ENCODE results near the gene MAPRE3. TPM values are rescaled to one million over a fixed set of nuclear protein-coding genes. Genes with fewer than 3 reads are reported as not detected.

MAPRE3 gene
- total and polyA plus RNA-seq, 2 experiments from 2014 or later: 7.9 to 23.0 TPM

DNA sequence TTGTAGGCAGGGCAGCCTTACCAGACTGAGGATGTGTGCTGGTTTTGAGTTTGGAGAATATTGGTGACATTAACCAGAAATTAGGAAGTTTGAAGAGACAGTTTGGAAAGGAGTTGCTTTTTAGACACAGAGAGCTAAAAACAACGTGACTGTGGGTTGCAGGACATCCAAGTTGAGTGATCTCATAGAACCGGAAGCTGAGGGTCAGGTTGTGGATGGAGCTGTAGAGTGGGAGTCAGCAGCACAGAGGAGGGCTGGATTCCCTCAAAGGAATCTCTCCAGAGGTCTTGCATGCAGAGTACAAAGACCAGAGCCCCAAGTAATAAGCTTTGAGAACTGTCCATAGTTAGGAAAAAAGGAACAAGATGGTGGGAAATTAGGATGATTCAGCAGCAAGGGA lies 9.3 kb downstream of the MAPRE3 start:
- Histone ChIP-seq H3F3A (ENCODE audit: insufficient read depth) (peaks cover 15% of the 10 kb centered on the region), H3K4me2 (ENCODE audit: unreplicated experiment) (peak overlapping the region; percentile 34), H3K9me3 (ENCODE audit: low read depth) (no peaks in the 10 kb centered on the region), H3K4me1 (ENCODE audit: insufficient read depth) (peaks cover 30% of the 10 kb centered on the region), H3K27me3 (replicated peaks; ENCODE audit: insufficient read depth) (no peaks in the 10 kb centered on the region), H3K36me3 (ENCODE audit: low read depth) (no peaks in the 10 kb centered on the region), H4K20me1 (ENCODE audit: insufficient read depth) (no peaks in the 10 kb centered on the region), H3K27ac (no peak overlapping the region), H3K9ac (no peak overlapping the region), H3K4me3 (no peak overlapping the region), H3K9me2 (ENCODE audit: insufficient read depth) (no peaks in the 10 kb centered on the region), H3K79me2 (ENCODE audit: insufficient read depth) (peaks cover 10% of the 10 kb centered on the region; the same call in 1 of the 2 replicates), H2AFZ (no peak overlapping the region; the same call in 1 of the 2 replicates)
- DNase-seq: peak; percentile 61
- no peak for TF ChIP-seq EZH2phosphoT487 (IDR thresholded peaks at IDR 0.05; ENCODE audit: insufficient read depth, low read depth)
- TF ChIP-seq EZH2 (IDR thresholded peaks at IDR 0.05; ENCODE audit: insufficient read depth, poor library complexity, severe bottlenecking): no peak
- WGBS, 2 experiments (ENCODE audit: low coverage in 1 of 2, low lambda C conversion rate in 2 of 2, missing lambda C conversion rate in 2 of 2): 23 to 26% methylated on average over 2 of the region's 2 CpGs
- in situ Hi-C loops (cut with MboI): no loop called here

DNA sequence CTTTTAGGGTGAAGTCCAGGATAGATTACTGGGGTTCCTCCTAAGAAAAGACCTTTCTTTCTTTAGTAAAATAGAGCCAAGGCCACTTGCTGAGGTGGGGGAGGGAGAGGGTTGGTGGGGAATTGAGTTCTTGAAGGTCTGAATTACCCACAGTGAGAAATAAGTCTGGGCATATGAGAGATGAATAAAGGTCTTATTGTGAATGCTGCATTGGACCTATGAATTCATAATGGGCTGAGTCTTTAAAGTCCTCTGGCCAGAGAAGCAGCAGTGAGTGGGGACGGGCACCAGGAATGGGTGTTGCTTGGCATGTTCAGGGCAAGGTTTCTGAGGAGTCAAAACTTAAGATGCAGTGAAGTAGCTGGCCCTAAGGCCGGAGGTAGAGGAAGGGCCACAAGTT lies 10.5 kb downstream of the MAPRE3 start:
- Histone ChIP-seq H3K4me1 (ENCODE audit: insufficient read depth) (peaks cover 26% of the 10 kb centered on the region), H3K9me2 (ENCODE audit: insufficient read depth) (no peaks in the 10 kb centered on the region), H3K9ac (no peak overlapping the region), H3K27me3 (replicated peaks; ENCODE audit: insufficient read depth) (no peaks in the 10 kb centered on the region), H3K4me2 (ENCODE audit: unreplicated experiment) (no peak overlapping the region), H3K27ac (no peak overlapping the region), H3K36me3 (ENCODE audit: low read depth) (no peaks in the 10 kb centered on the region), H3K9me3 (ENCODE audit: low read depth) (no peaks in the 10 kb centered on the region), H3F3A (ENCODE audit: insufficient read depth) (peaks cover 10% of the 10 kb centered on the region), H3K79me2 (ENCODE audit: insufficient read depth) (0 out of 2 replicates have a peak, but pooled peaks cover 5% of the 10 kb centered on the region), H2AFZ (no peak overlapping the region), H3K4me3 (no peak overlapping the region), H4K20me1 (ENCODE audit: insufficient read depth) (no peaks in the 10 kb centered on the region)
- no peak for DNase-seq
- in situ Hi-C loops (cut with MboI): no loop called here
- TF ChIP-seq EZH2phosphoT487 (IDR thresholded peaks at IDR 0.05; ENCODE audit: insufficient read depth, low read depth) (no peak), EZH2 (IDR thresholded peaks at IDR 0.05; ENCODE audit: insufficient read depth, poor library complexity, severe bottlenecking) (no peak)
- WGBS, 2 experiments (ENCODE audit: low coverage in 1 of 2, low lambda C conversion rate in 2 of 2, missing lambda C conversion rate in 2 of 2): 89 to 100% methylated on average over 2 of the region's 2 CpGs

DNA sequence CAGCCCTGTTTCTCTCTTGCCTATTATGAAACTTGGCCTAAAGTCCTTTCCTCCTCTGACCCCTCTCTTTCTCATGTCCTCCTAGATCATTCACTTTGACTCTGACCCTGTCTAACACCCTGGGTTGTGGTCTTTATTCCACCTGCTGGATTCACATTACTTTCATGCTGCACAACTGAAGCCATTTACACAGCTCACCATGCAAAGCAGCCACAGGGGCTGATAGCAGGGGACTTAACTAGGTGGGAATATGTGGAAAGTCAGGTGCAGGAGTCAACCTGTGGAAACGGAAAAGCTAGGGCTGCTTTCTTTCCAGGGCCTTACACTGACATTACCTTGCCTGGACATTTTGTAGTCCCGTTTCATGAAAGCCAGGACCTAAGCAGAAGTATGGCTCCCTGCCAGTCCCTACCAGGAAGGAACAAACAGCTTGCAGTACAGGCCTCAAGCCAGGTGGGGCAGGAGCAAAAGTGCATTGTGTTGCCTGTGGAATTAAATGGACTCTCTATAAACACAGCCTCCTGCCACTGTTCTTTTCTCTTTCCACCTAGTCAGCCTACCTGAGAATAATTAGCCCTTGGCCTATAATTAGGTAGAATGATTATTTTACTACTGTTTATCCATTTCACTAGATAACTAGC lies 11.8 kb downstream of the MAPRE3 start:
- Histone ChIP-seq H3K4me2 (ENCODE audit: unreplicated experiment) (no peak overlapping the region), H3K9ac (no peak overlapping the region), H3F3A (ENCODE audit: insufficient read depth) (peaks cover 7% of the 10 kb centered on the region; the same call in 1 of the 2 replicates), H3K9me2 (ENCODE audit: insufficient read depth) (no peaks in the 10 kb centered on the region), H3K27ac (no peak overlapping the region), H3K36me3 (ENCODE audit: low read depth) (no peaks in the 10 kb centered on the region), H3K9me3 (ENCODE audit: low read depth) (no peaks in the 10 kb centered on the region), H3K79me2 (ENCODE audit: insufficient read depth) (0 out of 2 replicates have a peak, but pooled peaks cover 5% of the 10 kb centered on the region), H3K4me1 (ENCODE audit: insufficient read depth) (peaks cover 16% of the 10 kb centered on the region), H3K27me3 (replicated peaks; ENCODE audit: insufficient read depth) (no peaks in the 10 kb centered on the region), H3K4me3 (no peak overlapping the region), H2AFZ (no peak overlapping the region), H4K20me1 (ENCODE audit: insufficient read depth) (no peaks in the 10 kb centered on the region)
- 64 to 65% methylated on average over 2 of the region's 2 CpGs for WGBS, 2 experiments (ENCODE audit: low coverage in 1 of 2, low lambda C conversion rate in 2 of 2, missing lambda C conversion rate in 2 of 2)
- peak; percentile 51 for DNase-seq
- in situ Hi-C loops (cut with MboI): no loop called here
- TF ChIP-seq EZH2phosphoT487 (IDR thresholded peaks at IDR 0.05; ENCODE audit: insufficient read depth, low read depth) (no peak), EZH2 (IDR thresholded peaks at IDR 0.05; ENCODE audit: insufficient read depth, poor library complexity, severe bottlenecking) (no peak)

- 0 out of 2 replicates have a peak, but pooled peaks cover 1% of the 10 kb centered on the region for H4K20me1 ChIP-seq (ENCODE audit: insufficient read depth)
- TF ChIP-seq EZH2phosphoT487 (IDR thresholded peaks at IDR 0.05; ENCODE audit: insufficient read depth, low read depth): no peak
- H3K4me3 ChIP-seq: no peak overlapping the region
- DNase-seq: no peak
- 74 to 75% methylated on average over 3 of the region's 3 CpGs for WGBS, 2 experiments (ENCODE audit: low coverage in 1 of 2, low lambda C conversion rate in 2 of 2, missing lambda C conversion rate in 2 of 2)
- H3K9me3 ChIP-seq (ENCODE audit: low read depth): no peaks in the 10 kb centered on the region
- H3K27ac ChIP-seq: no peak overlapping the region
- H3K9ac ChIP-seq: no peak overlapping the region
- peaks cover 25% of the 10 kb centered on the region for H3K4me1 ChIP-seq (ENCODE audit: insufficient read depth)
- H2AFZ ChIP-seq: no peak overlapping the region
- in situ Hi-C loops (cut with MboI): no loop called here
- no peaks in the 10 kb centered on the region for H3K36me3 ChIP-seq (ENCODE audit: low read depth)
- no peaks in the 10 kb centered on the region for H3K9me2 ChIP-seq (ENCODE audit: insufficient read depth)
- H3K4me2 ChIP-seq (ENCODE audit: unreplicated experiment): no peak overlapping the region
- H3K27me3 ChIP-seq (replicated peaks; ENCODE audit: insufficient read depth): no peaks in the 10 kb centered on the region
- peaks cover 22% of the 10 kb centered on the region for H3F3A ChIP-seq (ENCODE audit: insufficient read depth)
- H3K79me2 ChIP-seq (ENCODE audit: insufficient read depth): 0 out of 2 replicates have a peak, but pooled peaks cover 5% of the 10 kb centered on the region
Observed at GRCh38 chr2:26983746-26984145, 13.3 kb downstream of the MAPRE3 start.
